SK-N-SH (cell line): Measurements from ENCODE around the gene FBXO45. TPM values are rescaled to one million over a fixed set of nuclear protein-coding genes. Genes with fewer than 3 reads are reported as not detected.

Source experiments
- CTCF ChIA-PET: fragments of 300-600, 350-600 bp; formaldehyde crosslinking; extraction: SDS; loops from one replicate; lab custom pipeline; 2021; lab: Yijun Ruan, JAX
- POLR2A ChIA-PET: fragments of 350-600 bp; sonication (Branson Sonifier 250); formaldehyde crosslinking; extraction: SDS; loops from one replicate; lab custom pipeline; 2020; ENCODE audit warnings: antibody characterized with exemption, inconsistent platforms; lab: Yijun Ruan, JAX
- DNase-seq: peaks from one replicate; pipeline ENCODE4 v3.0.0; 2012
- H2AFZ ChIP-seq: fragments of 200-600 bp; sonication (generic); 2 replicates; pipeline ENCODE4 v1.8.1; 2016; ENCODE audit warnings: antibody characterized with exemption, mild to moderate bottlenecking, low read depth
- H3F3A ChIP-seq: fragments of 200-600 bp; sonication (generic); replicated peaks from 2 replicates; pipeline ENCODE3; 2016; ENCODE audit warnings: antibody characterized with exemption, mild to moderate bottlenecking; ENCODE audit not compliant: insufficient read depth
- H3K27ac ChIP-seq, 2 experiments: fragments of 200-500 bp in 1 of 2; fragments of 200-600 bp in 1 of 2; sonication (Bioruptor generic) in 1 of 2; sonication (generic), shearing (Covaris generic) in 1 of 2; 2 replicates each; pipeline versions ENCODE4 v1.5.1 to v1.6.1; 2014 to 2016; ENCODE audit warnings: low read depth in 2 of 2, inconsistent platforms in 1 of 2, low read length in 1 of 2, mild to moderate bottlenecking in 1 of 2, mixed read lengths in 1 of 2
- H3K27me3 ChIP-seq: fragments of 200-600 bp; sonication (generic), shearing (Covaris generic); 2 replicates; pipeline ENCODE4 v1.6.1; 2016; ENCODE audit warnings: mixed run types; ENCODE audit not compliant: insufficient read depth
- H3K36me3 ChIP-seq, 2 experiments: fragments of 200-500 bp in 1 of 2; fragments of 200-600 bp in 1 of 2; sonication (Bioruptor generic) in 1 of 2; sonication (generic) in 1 of 2; replicated peaks in 1 of 2; 2 replicates each; pipeline versions ENCODE3 to v1.5.1; 2014 to 2016; ENCODE audit warnings: low read length in 1 of 2, mild to moderate bottlenecking in 1 of 2; ENCODE audit not compliant: insufficient read depth in 2 of 2, control insufficient read depth in 1 of 2
- H3K4me1 ChIP-seq, 2 experiments: fragments of 200-500 bp in 1 of 2; fragments of 200-600 bp in 1 of 2; sonication (Bioruptor generic) in 1 of 2; sonication (generic), shearing (Covaris generic) in 1 of 2; 2 replicates each; pipeline versions ENCODE4 v1.5.1 to v1.6.1; 2014 to 2016; ENCODE audit warnings: low read depth in 1 of 2, low read length in 1 of 2, mixed run types in 1 of 2; ENCODE audit not compliant: insufficient read depth in 2 of 2, control insufficient read depth in 1 of 2
- H3K4me2 ChIP-seq: fragments of 200-600 bp; sonication (generic), shearing (Covaris generic); 2 replicates; pipeline ENCODE4 v1.6.1; 2017; ENCODE audit warnings: mixed run types
- H3K4me3 ChIP-seq, 2 experiments: fragments of 200-500 bp in 1 of 2; fragments of 200-600 bp in 1 of 2; sonication (Bioruptor generic) in 1 of 2; sonication (generic), shearing (Covaris generic) in 1 of 2; 2 replicates each; pipeline versions ENCODE4 v1.5.1 to v1.8.1; 2014 to 2016; ENCODE audit warnings: low read depth in 2 of 2, inconsistent platforms in 1 of 2, low read length in 1 of 2, mild to moderate bottlenecking in 1 of 2, mixed read lengths in 1 of 2, moderate library complexity in 1 of 2
- H3K79me2 ChIP-seq: fragments of 200-600 bp; sonication (generic); 2 replicates; pipeline ENCODE4 v1.8.1; 2017; ENCODE audit warnings: mild to moderate bottlenecking; ENCODE audit not compliant: insufficient read depth
- H3K9ac ChIP-seq: fragments of 200-600 bp; sonication (generic); 2 replicates; pipeline ENCODE4 v1.6.1; 2017; ENCODE audit warnings: mixed run types
- H3K9me2 ChIP-seq: fragments of 200-600 bp; sonication (generic); 2 replicates; pipeline ENCODE4 v1.6.1; 2017; ENCODE audit warnings: mixed run types
- H3K9me3 ChIP-seq: fragments of 200-600 bp; sonication (generic); 2 replicates; pipeline ENCODE4 v1.6.1; 2017; ENCODE audit warnings: mixed run types, mild to moderate bottlenecking, moderate library complexity
- H4K20me1 ChIP-seq: fragments of 200-600 bp; sonication (generic); 2 replicates; pipeline ENCODE4 v1.6.1; 2017; ENCODE audit warnings: mild to moderate bottlenecking, mixed run types; ENCODE audit not compliant: insufficient read depth
- ELF1 ChIP-seq: IDR thresholded peaks from 2 replicates; pipeline ENCODE4 v1.4.0; 2012
- GABPA ChIP-seq: IDR thresholded peaks from 2 replicates; pipeline ENCODE4 v1.4.0; 2012; ENCODE audit warnings: low read depth, mild to moderate bottlenecking
- JUND ChIP-seq: IDR thresholded peaks from 2 replicates; pipeline ENCODE4 v1.4.0; 2012
- MAX ChIP-seq: IDR thresholded peaks from 2 replicates; pipeline ENCODE4 v1.4.0; 2012; ENCODE audit warnings: low read depth
- MEF2A ChIP-seq: IDR thresholded peaks from 2 replicates; pipeline ENCODE4 v1.4.0; 2012; ENCODE audit warnings: low read depth, borderline replicate concordance
- MXI1 ChIP-seq: IDR thresholded peaks from 2 replicates; pipeline ENCODE4 v1.6.1; 2012; ENCODE audit warnings: mild to moderate bottlenecking, low read depth, low read length, improper control_type of control experiment
- REST ChIP-seq: IDR thresholded peaks from 2 replicates; pipeline ENCODE4 v1.6.1; 2012; ENCODE audit warnings: mild to moderate bottlenecking, low read depth, low read length, moderate library complexity
- SMC3 ChIP-seq: IDR thresholded peaks from 2 replicates; pipeline ENCODE4 v1.6.1; 2012; ENCODE audit warnings: low read depth, low read length, improper control_type of control experiment
- USF1 ChIP-seq: IDR thresholded peaks from 2 replicates; pipeline ENCODE4 v1.4.0; 2012; ENCODE audit warnings: low read depth, borderline replicate concordance
- WGBS: methylation state at CpG from one replicate; pipeline ENCODE4 v1.1.6; 2017; ENCODE audit warnings: low lambda C conversion rate; 5-methylcytosine and 5-hydroxymethylcytosine counted together
- polyA plus RNA-seq, 3 experiments: library from polyadenylated mRNA; depleted of rRNA; stranded (reverse); fragments of >200 nt; gene quantifications; 2 replicates each; pipeline ENCODE4 v1.2.3, GENCODE V29; 2012

Gene FBXO45
- polyA plus RNA-seq, 1 of the 3 experiments (the other 2 are of a cell fraction): 3.2 TPM

GRCh38 chr3:196634224-196634623 is 65.8 kb downstream of the FBXO45 start:
- no peak overlapping the region for H3K4me2 ChIP-seq
- H3K79me2 ChIP-seq: no peaks in the 10 kb centered on the region
- no peaks in the 10 kb centered on the region for H3K36me3 ChIP-seq
- H3K4me1 ChIP-seq: peaks cover 0 to 7% of the 10 kb centered on the region in 2 experiments; a peak in 1 of 4 replicates
- H3K27ac ChIP-seq: no peak overlapping the region
- H3K27me3 ChIP-seq: peaks cover 11% of the 10 kb centered on the region; the same call in 1 of the 2 replicates
- H3K9me3 ChIP-seq: no peaks in the 10 kb centered on the region
- ChIA-PET POLR2A (no interaction called here), CTCF (interaction anchor here (1.1 kb wide), 1 partner anchor 24 kb away, joined by 3 read pairs; no protein-coding TSS in a partner anchor)
- no peak overlapping the region for H2AFZ ChIP-seq
- no peak overlapping the region for H3K4me3 ChIP-seq
- no peaks in the 10 kb centered on the region for H4K20me1 ChIP-seq
- TF ChIP-seq MEF2A: no peak
- TF ChIP-seq REST: no peak
- no peak overlapping the region for H3K9ac ChIP-seq
- no peaks in the 10 kb centered on the region for H3K9me2 ChIP-seq
- H3F3A ChIP-seq: peaks cover 8% of the 10 kb centered on the region
- WGBS: 94% methylated on average over 8 of the region's 10 CpGs
- DNase-seq: no peak

GRCh38 chr3:196634829-196635228 is 66.4 kb downstream of the FBXO45 start:
- Histone ChIP-seq H2AFZ (no peak overlapping the region), H3K79me2 (no peaks in the 10 kb centered on the region), H3K36me3 (no peaks in the 10 kb centered on the region), H3K27ac (no peak overlapping the region), H3K4me1 (peaks cover 0 to 7% of the 10 kb centered on the region in 2 experiments; a peak in 1 of 4 replicates)
- CTCF ChIA-PET: no interaction called here
- TF ChIP-seq MAX (no peak), GABPA (no peak), USF1 (no peak), ELF1 (no peak), JUND (no peak), SMC3 (no peak), MXI1 (no peak)
- TF ChIP-seq, all 33 proteins: peak for 0
- 86% methylated on average over 2 of the region's 7 CpGs for WGBS
- no peaks in the 10 kb centered on the region for H3K9me3 ChIP-seq
- POLR2A ChIA-PET: no interaction called here
- DNase-seq: no peak
- H3K4me3 ChIP-seq: no peak overlapping the region
- no peak overlapping the region for H3K4me2 ChIP-seq
- no peaks in the 10 kb centered on the region for H4K20me1 ChIP-seq
- peaks cover 17% of the 10 kb centered on the region for H3K27me3 ChIP-seq
- H3F3A ChIP-seq: peaks cover 8% of the 10 kb centered on the region
- no peaks in the 10 kb centered on the region for H3K9me2 ChIP-seq
- no peak overlapping the region for H3K9ac ChIP-seq
